ENCODE data around the gene TMEM225. TPM values are rescaled to one million over a fixed set of nuclear protein-coding genes. Genes with fewer than 3 reads are reported as not detected.
"Not testable (repeated sequence)": the region's sequence is repeated elsewhere in the genome, so short reads cannot be mapped to it uniquely, and the experiment has no call there.

TMEM225 gene, protein sequence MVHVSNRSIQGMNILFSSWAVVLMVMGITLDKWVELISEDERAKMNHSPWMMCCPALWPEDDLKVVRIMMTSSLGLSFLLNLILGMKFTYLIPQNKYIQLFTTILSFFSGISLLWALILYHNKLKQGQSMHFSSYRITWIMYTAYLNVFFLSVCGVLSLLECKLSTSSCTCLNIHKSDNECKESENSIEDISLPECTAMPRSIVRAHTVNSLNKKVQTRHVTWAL
- total RNA-seq: not detected

DNA sequence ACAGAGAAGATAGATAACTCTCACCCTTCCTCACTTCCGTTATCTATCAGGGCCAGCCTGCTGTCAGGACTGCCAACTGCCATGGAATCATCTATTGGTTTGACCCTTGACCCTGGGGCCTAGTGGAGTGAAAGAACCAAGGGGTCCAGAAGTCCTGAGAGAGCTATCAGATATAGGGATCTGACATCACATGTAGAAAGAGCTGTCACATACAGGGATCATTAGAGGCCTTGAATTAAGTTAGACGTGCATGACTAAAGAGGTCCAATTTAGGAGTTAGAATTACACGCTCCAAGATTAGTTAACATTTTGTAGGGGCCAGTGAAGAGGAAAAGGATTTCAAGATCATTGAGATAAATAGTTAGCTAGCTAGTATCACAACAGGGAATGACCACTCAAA, at the start of gene TMEM225:
Gene TMEM225, minus strand, starts transcription at position 101 of the 400 bp plus-strand sequence. CDS start 245 bp downstream, outside the sequence.
- no peak for DNase-seq (ENCODE audit: low spot score)

DNA sequence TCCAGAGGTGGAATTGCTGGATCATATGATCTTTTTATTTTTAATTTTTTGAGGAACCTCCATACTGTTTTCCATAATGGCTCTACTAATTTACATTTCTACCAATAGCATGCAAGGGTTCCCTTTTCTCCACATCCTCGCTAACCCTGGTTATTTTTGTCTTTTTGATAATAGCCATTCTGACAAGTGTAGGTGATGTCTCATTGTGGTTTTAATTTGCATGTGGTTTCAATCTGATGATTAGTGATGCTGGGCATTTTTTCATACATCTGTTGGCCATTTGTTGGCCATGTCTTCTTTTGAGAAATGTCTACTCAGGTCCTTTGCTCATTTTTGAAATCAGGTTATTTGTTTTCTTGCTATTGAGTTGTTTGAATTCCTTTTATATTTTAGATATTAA, 38.6 kb upstream of the TMEM225 start:
- no peak for DNase-seq (ENCODE audit: low spot score)

DNA sequence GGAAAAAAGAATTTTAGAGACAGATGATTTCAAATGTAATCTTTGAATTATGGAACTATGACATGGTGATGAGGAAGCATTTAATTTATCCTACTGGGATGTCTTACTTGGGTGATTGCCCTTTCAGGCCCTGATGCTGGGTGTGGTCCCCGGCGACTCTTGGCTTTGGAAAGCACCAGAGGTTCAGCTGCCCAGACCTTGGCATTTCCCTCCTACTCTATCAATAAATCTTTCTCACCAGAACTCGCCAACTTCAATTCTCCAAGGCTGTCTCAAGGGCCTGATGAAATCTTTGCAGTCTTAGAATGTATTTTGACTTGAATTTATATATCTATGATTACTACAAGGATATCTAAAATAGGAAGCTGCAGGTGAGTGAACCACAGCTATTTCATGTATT, 35.5 kb upstream of the TMEM225 start:
- no peak for DNase-seq (ENCODE audit: low spot score)

DNA sequence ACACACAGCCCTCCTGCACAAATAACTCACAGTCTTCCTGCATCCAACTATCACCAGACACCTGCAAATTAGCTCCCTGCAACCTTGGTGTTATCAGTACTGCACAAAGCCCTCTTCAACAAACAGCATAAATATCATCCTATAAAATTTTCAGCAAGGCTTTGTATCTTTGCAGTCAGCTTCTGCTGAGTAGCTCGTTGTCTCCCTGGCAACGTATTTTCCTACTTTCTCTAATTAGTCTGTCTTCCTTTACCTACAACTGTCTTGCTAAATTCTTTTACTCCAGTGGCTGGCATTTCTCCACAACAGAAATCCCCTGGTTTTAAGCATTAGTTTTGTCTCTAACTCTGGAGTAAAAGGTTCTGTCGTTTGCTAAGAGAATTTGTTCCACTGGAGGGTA, 20.4 kb upstream of the TMEM225 start:
- DNase-seq (ENCODE audit: low spot score): no peak

DNA sequence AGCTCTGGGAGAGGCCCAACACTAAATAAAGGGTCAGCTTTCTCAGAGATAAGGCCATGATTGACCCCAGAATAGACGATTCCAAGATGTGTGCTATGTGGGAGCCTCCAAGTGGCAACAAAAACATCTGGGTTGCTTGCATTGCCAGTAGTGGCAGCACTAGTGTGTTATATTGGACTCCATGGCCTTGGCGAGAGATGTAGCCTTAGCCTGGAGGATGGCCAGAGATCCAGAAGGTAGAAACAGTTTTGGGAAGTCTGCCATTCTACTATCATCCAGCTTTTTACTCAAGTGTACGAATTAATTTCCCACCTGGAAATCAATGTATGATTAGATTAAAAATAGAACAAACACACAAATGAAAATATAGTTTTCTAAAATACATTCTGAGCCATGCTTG, 19.5 kb upstream of the TMEM225 start:
- DNase-seq (ENCODE audit: low spot score): no peak

DNA sequence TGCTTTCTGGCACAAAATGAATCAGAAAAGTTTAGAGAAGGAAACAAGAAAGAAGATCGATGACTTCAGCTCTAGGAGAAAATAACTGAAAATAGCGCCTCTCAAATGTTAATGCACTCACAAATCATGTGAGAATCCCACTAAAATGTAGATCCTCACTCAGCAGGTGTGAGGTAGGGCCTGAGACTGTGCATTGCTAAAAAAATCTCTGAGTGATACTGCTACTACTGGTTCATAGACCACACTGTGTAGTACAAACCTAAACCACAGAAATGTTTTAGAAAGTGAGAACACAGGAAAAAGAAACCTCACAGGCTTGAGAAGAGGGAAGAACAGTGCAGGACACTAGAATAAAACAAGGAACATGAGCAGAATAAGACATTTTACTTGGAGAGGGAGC, 18.5 kb upstream of the TMEM225 start:
- DNase-seq (ENCODE audit: low spot score): no peak

DNA sequence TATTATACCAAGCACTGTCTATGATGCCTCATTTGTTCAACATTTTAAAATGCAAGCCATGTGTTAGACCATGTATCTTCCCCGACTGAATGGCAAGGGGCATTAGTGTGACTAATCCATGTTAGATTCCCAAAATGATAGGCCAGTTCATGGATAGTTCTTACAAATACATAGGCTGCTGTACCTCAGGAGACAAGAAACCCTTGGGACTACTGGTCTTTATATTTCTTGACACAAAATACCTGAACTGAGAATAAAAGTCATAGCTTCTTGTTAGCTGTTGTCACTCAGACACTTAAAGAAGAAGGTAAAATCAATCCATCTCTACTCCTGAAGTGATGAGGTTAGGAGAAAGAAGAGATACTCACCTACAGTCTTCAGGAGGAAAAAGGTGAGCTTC, 16.4 kb upstream of the TMEM225 start, which contains the start of gene OR8D4:
Gene OR8D4, plus strand, starts transcription at position 301 of the 400 bp plus-strand sequence. CDS start 4,265 bp downstream, outside the sequence.
- DNase-seq (ENCODE audit: low spot score): no peak

DNA sequence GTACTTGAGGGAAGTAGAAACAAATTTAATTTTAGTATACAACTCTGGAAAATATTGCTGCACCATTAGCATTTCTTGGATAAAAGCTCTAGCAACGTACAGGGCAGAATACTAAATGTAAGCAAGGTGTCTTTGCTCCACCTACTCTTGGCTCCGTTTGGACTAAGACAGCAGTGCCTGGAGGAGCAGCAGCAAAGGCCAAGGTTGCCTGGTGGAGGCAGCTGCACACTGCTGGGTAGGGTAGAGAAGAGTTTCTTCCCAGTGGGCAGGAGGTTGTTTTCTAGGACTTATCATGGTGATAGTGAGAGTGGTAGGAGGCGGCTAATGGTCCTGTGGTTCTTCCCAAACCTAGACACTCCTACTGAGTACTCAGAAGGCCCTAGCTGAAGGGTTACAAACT, 14.3 kb upstream of the TMEM225 start:
- no peak for DNase-seq (ENCODE audit: low spot score)

DNA sequence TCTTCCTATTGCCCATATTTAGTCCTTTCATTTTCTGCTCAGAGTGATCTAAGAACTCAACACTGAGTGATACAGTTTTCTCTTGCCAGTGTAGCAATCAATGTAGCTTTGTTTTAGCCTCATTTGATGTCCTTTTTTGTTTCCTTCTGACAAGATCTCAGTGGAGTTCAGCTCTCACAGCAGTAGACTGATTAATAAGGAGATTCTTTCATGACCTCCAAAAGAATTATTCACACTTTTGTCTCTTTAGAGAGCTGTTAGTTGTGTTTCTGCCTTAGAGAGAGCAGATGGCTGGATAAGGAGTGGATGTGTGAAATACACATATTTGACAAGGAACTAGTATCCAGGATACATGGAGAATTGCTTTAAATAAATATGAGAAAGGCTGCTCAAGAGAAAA, 6.6 kb upstream of the TMEM225 start:
- DNase-seq (ENCODE audit: low spot score): no peak

DNA sequence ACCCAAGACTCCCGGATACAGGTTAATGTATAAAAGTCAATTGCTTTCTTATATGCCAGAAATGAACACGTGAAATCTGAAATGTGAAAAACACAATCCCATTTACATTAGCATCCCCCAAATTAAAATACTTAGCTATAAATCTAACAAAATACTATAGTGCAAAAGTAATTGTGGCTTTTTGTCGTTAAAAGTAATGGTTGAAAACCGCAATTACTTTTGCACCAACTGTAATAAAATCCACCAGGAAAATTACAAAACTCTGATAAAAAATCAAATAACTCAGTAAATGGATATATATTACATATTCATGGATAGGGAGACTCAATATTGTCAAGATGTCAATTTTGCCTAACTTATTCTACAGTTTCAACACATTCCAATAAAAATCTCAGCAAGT, 4.6 kb downstream of the TMEM225 start:
- DNase-seq (ENCODE audit: low spot score): no peak

DNA sequence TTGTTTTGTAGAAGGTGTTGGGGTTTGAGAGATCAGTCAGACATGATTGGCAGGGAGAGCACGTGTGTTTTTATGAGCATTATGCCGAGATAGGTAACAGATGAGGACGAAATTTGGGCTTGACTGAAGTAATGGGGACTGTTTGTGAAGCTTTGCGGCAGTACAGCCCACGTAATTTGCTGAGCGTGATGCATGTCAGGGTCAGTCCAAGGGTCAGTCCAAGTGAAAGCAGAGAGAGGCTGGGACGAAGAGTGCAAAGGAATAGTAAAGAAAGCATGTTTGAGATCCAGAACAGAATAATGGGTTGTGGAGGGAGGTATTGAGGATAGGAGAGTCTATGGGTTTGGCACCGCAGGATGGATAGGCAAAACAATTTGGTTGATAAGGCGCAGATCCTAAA, 17.7 kb downstream of the TMEM225 start:
- DNase-seq (ENCODE audit: low spot score): not testable (repeated sequence)

DNA sequence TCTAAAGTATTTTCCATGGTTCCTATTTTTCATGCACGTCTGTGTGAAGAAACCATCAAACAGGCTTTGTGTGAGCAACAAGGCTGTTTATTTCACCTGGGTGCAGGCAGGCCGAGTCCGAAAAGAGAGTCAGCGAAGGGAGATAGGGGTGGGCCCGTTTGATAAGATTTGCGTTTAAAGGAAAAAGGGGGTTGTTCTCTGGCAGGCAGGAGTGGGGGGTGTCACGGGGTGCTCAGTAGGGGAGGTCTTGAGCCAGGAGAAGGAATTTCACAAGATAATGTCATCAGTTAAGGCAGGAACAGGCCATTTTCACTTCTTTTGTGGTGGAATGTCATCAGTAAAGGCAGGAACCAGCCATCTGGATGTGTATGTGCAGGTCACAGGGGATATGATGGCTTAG, 20.2 kb downstream of the TMEM225 start:
- DNase-seq (ENCODE audit: low spot score): not testable (repeated sequence)

DNA sequence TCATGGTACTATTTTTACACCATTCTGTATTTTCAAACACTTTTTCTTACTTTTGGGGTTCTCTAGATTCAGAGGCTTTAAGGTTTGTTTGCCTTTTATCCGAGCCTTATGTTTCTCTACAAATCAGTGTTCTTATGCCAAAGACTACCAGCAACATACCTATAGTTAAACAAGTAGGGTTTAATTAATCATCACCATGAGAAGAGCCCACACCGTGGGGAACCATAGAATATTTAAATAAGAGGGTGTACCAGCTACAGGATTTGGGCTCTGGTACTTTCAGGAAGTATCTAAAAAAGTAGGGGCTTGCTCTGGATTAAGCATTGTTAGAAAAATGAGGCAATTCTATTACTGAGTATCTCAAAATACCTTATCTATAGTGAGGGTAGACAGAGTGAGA, 25.7 kb downstream of the TMEM225 start:
- no peak for DNase-seq (ENCODE audit: low spot score)

DNA sequence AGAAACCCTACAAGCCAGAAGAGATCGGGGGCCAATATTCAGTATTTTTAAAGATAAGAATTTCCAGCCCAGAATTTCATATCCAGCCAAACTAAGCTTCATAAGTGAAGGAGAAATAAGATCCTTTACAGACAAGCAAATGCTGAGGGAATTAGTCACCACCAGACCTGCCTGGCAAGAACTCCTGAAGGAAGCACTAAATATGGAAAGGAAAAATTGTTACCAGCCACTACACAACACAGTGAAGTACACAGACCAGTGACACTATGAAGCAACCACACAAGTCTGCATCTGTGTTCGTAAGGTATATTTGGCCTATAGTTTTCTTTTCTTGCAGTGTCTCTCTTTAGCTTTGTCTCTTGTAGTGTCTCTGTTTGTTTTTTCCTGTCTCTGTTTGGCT, 29.0 kb downstream of the TMEM225 start:
- no peak for DNase-seq (ENCODE audit: low spot score)

DNA sequence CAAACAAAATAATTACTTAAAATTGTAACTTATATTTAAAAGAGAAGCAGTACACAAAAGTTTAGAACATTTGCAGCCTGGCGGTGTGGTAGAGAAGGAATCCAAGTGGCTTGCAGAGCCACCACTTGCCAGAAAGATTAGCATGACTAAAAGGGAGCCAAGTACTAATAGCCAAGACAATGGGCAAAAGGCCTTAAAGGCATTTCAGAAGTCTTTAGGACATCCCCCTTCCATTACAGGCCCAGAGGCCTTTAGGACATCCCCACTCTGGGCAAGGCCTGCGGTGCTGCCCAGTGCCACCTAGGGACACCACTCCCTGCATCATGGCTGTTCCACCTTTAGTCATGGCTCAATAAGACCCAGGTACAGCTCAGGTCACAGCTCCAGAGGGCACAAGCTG, 32.4 kb downstream of the TMEM225 start:
- no peak for DNase-seq (ENCODE audit: low spot score)

DNA sequence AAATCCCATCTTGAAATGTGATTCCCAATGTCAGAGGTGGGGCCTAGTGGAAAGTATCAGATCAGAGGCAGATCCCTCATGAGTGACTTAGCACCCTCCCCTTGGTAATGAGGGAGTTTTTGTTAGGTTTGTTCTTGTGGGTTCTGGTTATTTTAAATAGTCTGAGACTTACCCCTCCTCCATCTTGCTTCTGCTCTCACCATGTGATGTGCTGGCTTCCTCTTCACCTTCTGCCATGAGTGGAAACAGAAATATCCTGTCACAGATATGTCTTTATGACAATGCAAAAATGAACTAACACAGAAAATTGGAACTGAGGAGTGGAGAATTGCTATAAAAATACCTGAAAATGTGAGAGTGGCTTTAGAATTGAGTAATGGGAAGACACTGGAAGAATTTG, 33.1 kb downstream of the TMEM225 start:
- DNase-seq (ENCODE audit: low spot score): no peak

DNA sequence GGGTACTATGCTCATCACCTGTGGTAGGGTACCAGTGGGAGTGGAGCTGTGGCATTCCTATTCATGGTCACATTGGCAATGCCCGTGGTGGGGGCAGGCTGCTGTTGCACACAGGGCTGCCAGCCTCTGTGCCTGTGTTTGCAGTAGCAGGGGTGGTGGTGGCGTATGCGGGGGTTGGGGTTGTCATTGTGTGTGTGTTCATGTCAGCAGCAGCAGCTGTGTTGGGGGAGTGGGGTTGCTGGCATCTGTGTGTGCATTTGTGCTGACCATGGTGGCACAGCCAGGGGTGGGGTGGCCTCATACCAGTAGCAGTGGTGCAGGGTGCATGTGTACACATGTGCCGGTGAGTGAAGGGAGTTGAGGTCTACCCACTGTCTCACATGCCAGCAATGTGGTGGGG, 34.4 kb downstream of the TMEM225 start:
- no peak for DNase-seq (ENCODE audit: low spot score)

DNA sequence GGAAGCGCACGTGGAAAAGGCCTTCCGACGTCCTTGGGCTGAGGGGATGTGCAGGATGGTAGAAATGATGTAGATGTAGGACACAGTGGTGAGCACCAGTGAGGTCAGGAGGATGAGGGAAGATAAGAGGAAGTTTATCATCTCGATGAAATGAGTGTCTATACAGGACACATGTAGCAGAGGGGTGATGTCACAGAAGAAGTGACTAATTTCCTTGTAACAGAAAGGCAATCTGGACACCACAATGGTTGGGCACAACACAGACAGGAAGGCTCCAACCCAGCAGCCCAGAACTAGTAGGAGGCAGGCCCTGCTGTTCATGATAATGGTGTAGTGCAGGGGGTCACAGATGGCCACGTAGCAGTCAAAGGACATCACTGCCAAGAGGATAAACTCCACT, 44.3 kb downstream of the TMEM225 start:
- no peak for DNase-seq (ENCODE audit: low spot score)

DNA sequence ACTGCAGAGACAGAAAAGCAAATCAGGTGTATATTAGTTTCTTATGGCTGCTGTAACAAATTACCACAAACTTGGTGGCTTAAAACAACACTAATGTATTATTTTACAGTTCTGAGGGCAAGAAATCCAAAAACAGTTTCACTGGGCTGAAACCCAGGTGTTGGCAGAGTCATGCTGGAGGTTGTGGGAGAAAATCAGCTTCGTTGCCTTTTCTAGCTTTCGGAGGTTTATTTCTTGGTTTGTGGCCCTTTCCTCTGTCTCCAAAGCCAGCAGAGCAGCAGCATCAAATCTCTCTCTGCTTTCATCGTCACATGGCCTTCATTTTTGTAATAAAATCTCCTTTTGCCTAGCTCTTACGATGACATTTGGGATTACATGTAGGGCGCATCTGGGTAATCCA, 46.3 kb downstream of the TMEM225 start:
- DNase-seq (ENCODE audit: low spot score): no peak

DNA sequence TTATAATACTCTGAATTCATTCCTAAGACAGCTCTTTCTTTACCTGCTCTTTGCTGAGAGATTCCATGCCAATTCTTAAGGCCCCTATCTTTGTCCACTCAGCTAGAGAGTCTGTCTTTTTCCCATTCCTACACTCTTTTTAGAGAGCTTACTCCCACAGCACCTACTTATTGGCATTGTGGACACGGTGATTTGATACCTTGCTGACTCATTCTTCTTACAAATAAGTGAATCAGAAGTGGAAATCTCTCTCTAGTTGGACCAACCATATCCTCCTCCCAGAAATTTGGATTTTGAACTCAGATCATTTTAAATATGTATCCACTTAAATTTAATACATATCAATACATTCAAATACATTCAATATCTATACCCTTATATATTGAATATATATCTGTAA, 46.8 kb downstream of the TMEM225 start:
- DNase-seq (ENCODE audit: low spot score): no peak

DNA sequence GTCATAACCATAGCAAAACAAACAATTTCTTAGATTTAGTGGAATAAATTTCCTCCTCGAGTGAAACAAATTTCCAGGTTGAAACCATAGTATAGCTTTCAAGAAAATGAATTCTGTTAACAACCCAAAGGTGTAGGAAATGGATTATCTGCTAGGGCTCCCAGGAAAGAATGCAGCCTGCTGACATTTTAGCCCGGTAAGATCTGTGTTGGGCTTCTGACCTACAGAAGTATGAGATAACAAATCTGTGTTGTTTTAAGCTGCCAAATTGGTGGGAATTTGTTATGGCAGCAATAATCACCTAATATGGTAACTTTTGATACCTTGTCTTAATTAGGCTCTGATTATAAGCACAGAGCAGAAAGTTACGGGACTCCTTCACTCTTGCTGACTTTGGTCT, 47.3 kb downstream of the TMEM225 start:
- DNase-seq (ENCODE audit: low spot score): no peak

DNA sequence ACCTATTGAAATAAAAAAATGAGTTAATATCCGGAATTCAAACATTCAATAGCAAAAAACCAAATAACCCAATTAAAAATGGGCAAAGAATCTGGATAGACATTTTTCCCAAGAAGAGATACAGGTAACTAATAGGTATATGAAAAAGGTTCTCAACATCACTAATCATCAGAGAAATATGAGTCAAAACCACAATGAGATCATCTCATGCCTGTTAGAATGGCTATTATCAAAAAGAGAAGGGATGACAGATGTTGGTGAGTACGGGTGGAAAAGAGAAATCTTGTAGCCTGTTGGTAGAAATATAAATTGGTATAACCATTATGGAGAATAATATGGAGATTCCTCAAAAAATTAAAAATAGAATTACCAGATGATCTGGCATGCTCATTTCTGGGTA, 52.4 kb downstream of the TMEM225 start:
- DNase-seq (ENCODE audit: low spot score): no peak
